GM12872 (cell line): ENCODE results near the gene DYSF.

ENCODE experiments used
- CTCF ChIP-seq: IDR thresholded peaks from 3 replicates; pipeline ENCODE4 v1.5.1; 2011; ENCODE audit warnings: low read depth, mild to moderate bottlenecking, low read length, moderate library complexity; ENCODE audit not compliant: insufficient read depth

DYSF gene

GRCh38 chr2:71506222-71507153, 53.1 kb downstream of the DYSF start:
- no peak for TF ChIP-seq CTCF

- no peak for TF ChIP-seq CTCF
These were observed 54.1 kb downstream of the DYSF start for GRCh38 chr2:71507476-71507875.

DNA sequence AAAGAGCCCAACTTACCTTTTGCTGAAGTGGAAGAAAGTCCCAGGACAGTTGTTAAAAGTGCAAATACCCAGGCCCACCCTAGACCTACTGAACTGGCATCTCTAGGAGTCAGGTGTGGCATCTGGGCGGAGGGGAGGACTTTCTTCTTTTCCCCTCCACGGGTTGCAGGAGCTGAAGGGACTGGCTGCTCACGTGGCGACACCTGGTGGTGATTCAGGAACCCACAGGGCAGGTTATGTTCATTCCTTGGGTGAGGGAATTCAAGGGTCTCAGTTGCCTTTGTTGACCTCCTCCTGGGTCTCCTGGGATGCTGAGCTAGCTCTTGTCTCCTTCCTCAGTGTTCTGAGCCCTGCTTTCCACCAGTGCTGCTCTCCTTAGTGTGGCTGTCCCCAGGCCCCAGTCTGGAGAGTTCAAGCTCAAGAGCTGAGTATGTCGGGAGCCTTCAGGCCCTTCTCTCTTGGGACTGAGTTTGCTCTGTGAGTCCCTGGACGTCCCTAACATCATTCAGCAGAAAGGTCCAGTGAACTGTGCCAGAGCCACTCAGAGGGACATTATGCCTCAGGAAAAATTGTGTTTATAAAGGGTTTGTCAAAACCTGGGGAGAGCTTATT, 56.9 kb downstream of the DYSF start:
- TF ChIP-seq CTCF = peak; percentile 92

DNA sequence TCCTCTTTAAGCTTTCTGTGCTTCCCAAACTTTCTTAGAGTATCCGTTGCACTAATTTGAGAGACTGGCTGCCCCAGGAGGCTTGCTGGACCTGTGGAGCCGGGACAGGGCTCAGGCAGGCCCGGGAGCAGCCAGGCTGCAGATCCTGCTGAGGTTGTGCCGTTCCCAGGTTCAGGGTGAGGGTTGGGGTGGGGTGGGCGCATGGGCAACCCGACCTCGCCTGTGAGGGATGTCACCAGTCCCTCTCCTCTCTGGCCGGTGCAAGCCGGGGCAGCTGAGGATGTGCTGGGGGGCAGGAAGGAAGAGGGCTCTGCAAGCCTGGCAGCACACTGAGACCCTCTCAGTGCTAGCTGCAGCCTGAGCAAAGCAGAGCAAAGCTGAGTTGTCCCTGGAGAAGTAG, 57.6 kb downstream of the DYSF start:
- TF ChIP-seq CTCF = no peak

DNA sequence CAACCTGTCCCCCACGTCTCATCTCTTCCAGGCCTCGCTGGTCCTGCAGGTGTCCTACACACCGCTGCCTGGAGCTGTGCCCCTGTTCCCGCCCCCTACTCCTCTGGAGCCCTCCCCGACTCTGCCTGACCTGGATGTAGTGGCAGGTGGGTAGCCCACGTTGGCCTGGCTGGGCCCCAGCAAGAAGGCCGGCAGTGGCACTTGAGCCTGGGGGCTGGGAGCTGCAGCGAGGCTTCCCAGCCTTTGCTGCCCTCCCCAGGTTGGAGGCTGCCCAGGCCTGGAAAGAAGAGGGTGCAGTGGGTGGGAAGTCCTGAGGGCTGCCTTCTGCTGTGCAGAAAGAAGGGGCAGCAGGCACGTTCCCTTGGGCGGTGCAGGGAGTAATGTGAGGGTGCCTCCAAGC, 58.4 kb downstream of the DYSF start:
- no peak for TF ChIP-seq CTCF

GRCh38 chr2:71512386-71512785, 59.0 kb downstream of the DYSF start:
- no peak for TF ChIP-seq CTCF

- TF ChIP-seq CTCF = no peak
These were observed 59.7 kb downstream of the DYSF start for GRCh38 chr2:71513096-71513495.
